ENCODE results near the gene HNF4A. TPM values are rescaled to one million over a fixed set of nuclear protein-coding genes. Genes with fewer than 3 reads are reported as not detected.
"Not testable (repeated sequence)": the region's sequence is repeated elsewhere in the genome, so short reads cannot be mapped to it uniquely, and the experiment has no call there.

HNF4A gene
- total RNA-seq, 2 donors from 2014 or later, result not detected

GRCh38 chr20:44336725-44337380 is 18.6 kb upstream of the HNF4A start, which contains the start of gene R3HDML:
Gene R3HDML (plus strand): TSS chr20:44337043. CDS start chr20:44337158, 115 bp downstream.
- ATAC-seq (no peak), DNase-seq (ENCODE audit: low spot score in 2 of 2) (no peak)
- Mint-ChIP-seq H3K36me3 (no peaks in the 10 kb centered on the region), H3K9me3 (no peaks in the 10 kb centered on the region), H3K27ac (no peak within 1 kb of the TSS)

GRCh38 chr20:44342248-44342647 is 13.3 kb upstream of the HNF4A start:
- Mint-ChIP-seq H3K9me3 (no peaks in the 10 kb centered on the region), H3K27ac (no peak overlapping the region), H3K36me3 (no peaks in the 10 kb centered on the region)
- DNase-seq (ENCODE audit: low spot score in 2 of 2), result no peak
- ATAC-seq, result no peak

GRCh38 chr20:44343162-44343675 is 12.3 kb upstream of the HNF4A start:
- Mint-ChIP-seq H3K36me3 (no peaks in the 10 kb centered on the region), H3K27ac (no peak overlapping the region), H3K9me3 (no peaks in the 10 kb centered on the region)
- no peak for DNase-seq (ENCODE audit: low spot score in 2 of 2)
- no peak for ATAC-seq

GRCh38 chr20:44344723-44345122 is 10.8 kb upstream of the HNF4A start:
- H3K27ac Mint-ChIP-seq, result no peak overlapping the region
- H3K36me3 Mint-ChIP-seq, result no peaks in the 10 kb centered on the region
- ATAC-seq, result no peak
- no peaks in the 10 kb centered on the region for H3K9me3 Mint-ChIP-seq
- DNase-seq (ENCODE audit: low spot score in 2 of 2), result no peak

GRCh38 chr20:44345147-44345546 is 10.4 kb upstream of the HNF4A start:
- Mint-ChIP-seq H3K9me3 (no peaks in the 10 kb centered on the region), H3K36me3 (no peaks in the 10 kb centered on the region), H3K27ac (no peak overlapping the region)
- no peak for DNase-seq (ENCODE audit: low spot score in 2 of 2)
- no peak for ATAC-seq

GRCh38 chr20:44345941-44346340 is 9.6 kb upstream of the HNF4A start:
- not testable (repeated sequence) for H3K9me3 Mint-ChIP-seq; H3K27ac Mint-ChIP-seq; H3K36me3 Mint-ChIP-seq; ATAC-seq; DNase-seq (ENCODE audit: low spot score in 2 of 2)

GRCh38 chr20:44348168-44348659 is 7.3 kb upstream of the HNF4A start:
- Mint-ChIP-seq H3K27ac (no peak overlapping the region), H3K9me3 (no peaks in the 10 kb centered on the region), H3K36me3 (no peaks in the 10 kb centered on the region)
- DNase-seq (ENCODE audit: low spot score in 2 of 2) (no peak), ATAC-seq (no peak)

- DNase-seq (ENCODE audit: low spot score in 2 of 2) (no peak), ATAC-seq (no peak)
- H3K36me3 Mint-ChIP-seq, result no peaks in the 10 kb centered on the region
- H3K9me3 Mint-ChIP-seq, result no peaks in the 10 kb centered on the region
- no peak overlapping the region for H3K27ac Mint-ChIP-seq
Measured at GRCh38 chr20:44349349-44349748, 6.2 kb upstream of the HNF4A start.

GRCh38 chr20:44350567-44350966 is 4.9 kb upstream of the HNF4A start:
- Mint-ChIP-seq H3K9me3 (no peaks in the 10 kb centered on the region), H3K27ac (no peak overlapping the region), H3K36me3 (no peaks in the 10 kb centered on the region)
- ATAC-seq (no peak), DNase-seq (ENCODE audit: low spot score in 2 of 2) (no peak)

GRCh38 chr20:44354979-44355497 is 461 bp upstream of the HNF4A start:
- Mint-ChIP-seq H3K9me3 (no peaks in the 10 kb centered on the region), H3K27ac (no peak overlapping the region), H3K36me3 (no peaks in the 10 kb centered on the region)
- ATAC-seq (no peak), DNase-seq (ENCODE audit: low spot score in 2 of 2) (no peak)

GRCh38 chr20:44356353-44356723 is 839 bp downstream of the HNF4A start:
- Mint-ChIP-seq H3K9me3 (no peaks in the 10 kb centered on the region), H3K27ac (no peak overlapping the region), H3K36me3 (no peaks in the 10 kb centered on the region)
- DNase-seq (ENCODE audit: low spot score in 2 of 2), result no peak
- no peak for ATAC-seq

GRCh38 chr20:44357020-44357419 is 1.5 kb downstream of the HNF4A start:
- no peak for ATAC-seq
- no peak overlapping the region for H3K27ac Mint-ChIP-seq
- no peaks in the 10 kb centered on the region for H3K9me3 Mint-ChIP-seq
- DNase-seq (ENCODE audit: low spot score in 2 of 2), result no peak
- H3K36me3 Mint-ChIP-seq, result no peaks in the 10 kb centered on the region

- no peak overlapping the region for H3K27ac Mint-ChIP-seq
- no peaks in the 10 kb centered on the region for H3K9me3 Mint-ChIP-seq
- DNase-seq (ENCODE audit: low spot score in 2 of 2) (no peak), ATAC-seq (no peak)
- H3K36me3 Mint-ChIP-seq, result no peaks in the 10 kb centered on the region
Measured at GRCh38 chr20:44357555-44358125, 2.1 kb downstream of the HNF4A start.

- no peaks in the 10 kb centered on the region for H3K9me3 Mint-ChIP-seq
- no peak for ATAC-seq
Measured at GRCh38 chr20:44358776-44359175, 3.3 kb downstream of the HNF4A start.

GRCh38 chr20:44360221-44360620 is 4.7 kb downstream of the HNF4A start:
- DNase-seq (ENCODE audit: low spot score in 2 of 2) (no peak), ATAC-seq (no peak)
- Mint-ChIP-seq H3K36me3 (no peaks in the 10 kb centered on the region), H3K9me3 (no peaks in the 10 kb centered on the region), H3K27ac (no peak overlapping the region)

More at GRCh38 chr20:44358776-44359175, 3.3 kb downstream of the HNF4A start:
- no peak for DNase-seq (ENCODE audit: low spot score in 2 of 2)
- Mint-ChIP-seq H3K27ac (no peak overlapping the region), H3K36me3 (no peaks in the 10 kb centered on the region)

GRCh38 chr20:44361021-44361420 is 5.5 kb downstream of the HNF4A start:
- no peaks in the 10 kb centered on the region for H3K9me3 Mint-ChIP-seq
- no peak overlapping the region for H3K27ac Mint-ChIP-seq
- no peak for ATAC-seq

GRCh38 chr20:44362466-44362940 is 7.0 kb downstream of the HNF4A start:
- Mint-ChIP-seq H3K36me3 (no peaks in the 10 kb centered on the region), H3K9me3 (no peaks in the 10 kb centered on the region), H3K27ac (no peak overlapping the region)
- ATAC-seq (no peak), DNase-seq (ENCODE audit: low spot score in 2 of 2) (no peak)

More at GRCh38 chr20:44361021-44361420, 5.5 kb downstream of the HNF4A start:
- DNase-seq (ENCODE audit: low spot score in 2 of 2), result no peak
- H3K36me3 Mint-ChIP-seq, result no peaks in the 10 kb centered on the region

All from activated naive CD4-positive, alpha-beta T cell treated with anti-CD3 and anti-CD28 coated beads, Interleukin-2, amount 50 U/mL, for 72 hours (primary cell).